Esophagus (tissue), 2 donors: ENCODE results near the gene GLDN. TPM values are rescaled to one million over a fixed set of nuclear protein-coding genes. Genes with fewer than 3 reads are reported as not detected.

Experiments used
- H3K27ac ChIP-seq, 2 donors: one replicate each; pipeline ENCODE4 v1.5.1; 2013; ENCODE audit warnings: low read depth in 2 of 2, mild to moderate bottlenecking in 2 of 2, inconsistent platforms in 1 of 2, low read length in 1 of 2, moderate library complexity in 1 of 2
- H3K27me3 ChIP-seq, 2 donors: one replicate each; pipeline ENCODE4 v1.6.1; 2013; ENCODE audit warnings: low read length in 2 of 2, control low read depth in 1 of 2, mild to moderate bottlenecking in 1 of 2; ENCODE audit not compliant: insufficient read depth in 2 of 2, control insufficient read depth in 1 of 2
- H3K36me3 ChIP-seq, 2 donors: one replicate each; pipeline ENCODE4 v1.6.1; 2013; ENCODE audit warnings: low read length in 1 of 2; ENCODE audit not compliant: control insufficient read depth in 2 of 2, insufficient read depth in 2 of 2
- H3K4me1 ChIP-seq, 2 donors: one replicate each; pipeline ENCODE4 v1.6.1; 2013; ENCODE audit warnings: low read length in 1 of 2; ENCODE audit not compliant: control insufficient read depth in 2 of 2, insufficient read depth in 2 of 2
- H3K4me3 ChIP-seq, 2 donors: one replicate each; pipeline ENCODE4 v1.5.1; 2013; ENCODE audit warnings: low read length in 2 of 2, mild to moderate bottlenecking in 2 of 2, low read depth in 1 of 2, moderate library complexity in 1 of 2
- H3K9me3 ChIP-seq, 2 donors: one replicate each; pipeline ENCODE4 v1.6.1; 2013; ENCODE audit warnings: mild to moderate bottlenecking in 2 of 2, low read depth in 1 of 2, low read length in 1 of 2, moderate library complexity in 1 of 2; ENCODE audit not compliant: control insufficient read depth in 2 of 2, insufficient read depth in 1 of 2
- WGBS, 2 donors: extraction: QIAGEN DNeasy Blood & Tissue Kit; methylation state at CpG; one replicate each; pipeline ENCODE4 v1.1.7; 2013; 5-methylcytosine and 5-hydroxymethylcytosine counted together
- polyA plus RNA-seq, 2 donors: library from polyadenylated mRNA; stranded (reverse); fragments of 200-250 nt; gene quantifications; one replicate each; pipeline ENCODE4 v1.2.3, GENCODE V29; 2013
- donor health status: healthy with polysubstance abuse.
- donor health status: Bipolar disorder and iron deficiency.

Gene GLDN
- polyA plus RNA-seq, 2 donors, result 0.29 to 0.41 TPM

- Histone ChIP-seq H3K36me3 (no peaks in the 10 kb centered on the region), H3K27ac (no peak overlapping the region), H3K4me3 (no peak overlapping the region), H3K27me3 (no peaks in the 10 kb centered on the region), H3K9me3 (no peaks in the 10 kb centered on the region), H3K4me1 (no peaks in the 10 kb centered on the region)
- 17 to 29% methylated on average over 2 of the region's 2 CpGs for WGBS, 2 donors
These were observed 7.4 kb upstream of the GLDN start for GRCh38 chr15:51334011-51334451.

DNA sequence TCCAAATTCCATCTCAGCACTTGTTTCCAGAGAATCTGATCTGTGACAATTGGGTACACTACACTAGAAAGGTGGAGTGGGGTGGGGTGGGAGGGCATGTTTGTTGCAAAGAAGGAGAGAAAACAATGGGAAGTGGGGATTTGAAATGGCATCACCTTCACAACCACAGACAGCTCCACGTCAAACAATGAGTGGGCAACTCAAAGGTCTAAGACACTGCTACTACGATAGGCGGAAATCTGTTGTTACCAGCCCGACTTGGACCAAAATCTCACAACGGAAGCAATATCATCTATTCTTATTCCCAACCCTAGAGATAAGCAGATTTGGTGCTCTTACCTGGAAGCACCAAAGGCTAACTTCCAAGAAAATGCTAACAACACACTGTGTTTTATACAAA lies 6.4 kb upstream of the GLDN start:
- no peak overlapping the region for H3K4me3 ChIP-seq
- H3K36me3 ChIP-seq, result no peaks in the 10 kb centered on the region
- H3K27me3 ChIP-seq, result peaks cover 0 to under 1% of the 10 kb centered on the region in 2 donors
- H3K27ac ChIP-seq, result no peak overlapping the region
- H3K4me1 ChIP-seq, result no peaks in the 10 kb centered on the region
- no peaks in the 10 kb centered on the region for H3K9me3 ChIP-seq
- 85 to 92% methylated on average over 5 of the region's 5 CpGs for whole genome bisulfite sequencing, 2 donors

GRCh38 chr15:51335538-51336410 lies 5.7 kb upstream of the GLDN start:
- Histone ChIP-seq H3K27me3 (peaks cover 0 to 5% of the 10 kb centered on the region in 2 donors), H3K9me3 (no peaks in the 10 kb centered on the region), H3K4me3 (no peak overlapping the region), H3K4me1 (no peaks in the 10 kb centered on the region), H3K36me3 (no peaks in the 10 kb centered on the region), H3K27ac (no peak overlapping the region)
- 78 to 82% methylated on average over 9 of the region's 9 CpGs for WGBS, 2 donors

GRCh38 chr15:51338496-51338895 lies 3.0 kb upstream of the GLDN start, which contains the start of gene CYP19A1:
Gene CYP19A1 (minus strand): TSS chr15:51338596. CDS start chr15:51242912, 95,684 bp downstream.
- H3K27me3 ChIP-seq, result peaks cover 0 to 5% of the 10 kb centered on the region in 2 donors
- H3K4me1 ChIP-seq, result peaks cover 0 to 10% of the 10 kb centered on the region in 2 donors
- no peaks in the 10 kb centered on the region for H3K36me3 ChIP-seq
- 90 to 92% methylated on average over 6 of the region's 6 CpGs for WGBS, 2 donors
- no peak within 1 kb of the TSS for H3K4me3 ChIP-seq
- H3K9me3 ChIP-seq, result peaks cover 0 to 4% of the 10 kb centered on the region in 2 donors
- no peak within 1 kb of the TSS for H3K27ac ChIP-seq

DNA sequence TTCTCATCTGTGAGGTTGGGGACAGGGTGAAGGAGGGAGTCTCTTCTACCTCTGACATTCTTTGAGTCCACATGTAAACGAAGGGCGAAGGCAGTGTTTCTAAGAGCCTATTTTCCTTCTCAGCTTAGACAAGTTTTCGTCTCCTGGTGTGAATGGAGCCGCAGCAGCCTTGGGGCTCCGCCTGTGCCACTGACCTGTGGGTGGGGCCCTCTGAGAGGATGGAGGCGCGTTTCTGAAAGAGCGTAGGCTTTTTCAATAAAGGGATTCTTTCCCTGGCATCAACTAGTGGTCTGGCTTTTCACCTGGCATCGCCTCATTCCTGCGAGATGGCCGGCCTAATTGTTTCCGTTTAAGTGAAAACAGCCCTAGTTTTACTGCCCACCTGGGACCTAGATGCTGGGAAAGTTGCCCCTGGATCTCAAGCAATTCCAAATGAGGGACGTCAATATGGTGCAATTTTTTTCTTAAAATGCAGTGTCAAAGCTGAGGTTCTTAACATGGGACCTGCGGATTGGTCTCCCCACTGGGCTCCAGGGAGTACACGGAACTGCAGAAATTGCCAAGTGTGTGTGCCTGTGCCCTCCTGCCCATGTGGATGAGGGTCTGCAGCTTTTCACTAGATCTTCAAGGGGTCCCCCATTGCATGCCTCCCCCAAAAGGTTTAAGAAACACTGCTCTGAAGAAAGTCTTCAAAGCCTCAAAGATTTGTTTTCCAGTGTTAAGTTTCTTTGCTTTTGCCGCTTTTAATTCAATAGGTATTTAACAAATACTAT lies 958 bp downstream of the GLDN start:
- Histone ChIP-seq H3K9me3 (peaks cover 0 to 4% of the 10 kb centered on the region in 2 donors), H3K4me3 (no peak overlapping the region), H3K36me3 (no peaks in the 10 kb centered on the region), H3K27ac (no peak overlapping the region), H3K27me3 (peaks cover 0 to 5% of the 10 kb centered on the region in 2 donors), H3K4me1 (peaks cover 0 to 10% of the 10 kb centered on the region in 2 donors)
- WGBS, 2 donors, result 53 to 56% methylated on average over 16 of the region's 16 CpGs

GRCh38 chr15:51343466-51343865 lies 2.0 kb downstream of the GLDN start:
- H3K36me3 ChIP-seq, result no peaks in the 10 kb centered on the region
- no peak overlapping the region for H3K27ac ChIP-seq
- no peak overlapping the region for H3K4me3 ChIP-seq
- H3K27me3 ChIP-seq, result peaks cover 0 to 5% of the 10 kb centered on the region in 2 donors
- 96% methylated on average over 4 of the region's 4 CpGs for WGBS, 2 donors
- peaks cover 0 to 10% of the 10 kb centered on the region in 2 donors for H3K4me1 ChIP-seq
- H3K9me3 ChIP-seq, result peaks cover 0 to 4% of the 10 kb centered on the region in 2 donors

DNA sequence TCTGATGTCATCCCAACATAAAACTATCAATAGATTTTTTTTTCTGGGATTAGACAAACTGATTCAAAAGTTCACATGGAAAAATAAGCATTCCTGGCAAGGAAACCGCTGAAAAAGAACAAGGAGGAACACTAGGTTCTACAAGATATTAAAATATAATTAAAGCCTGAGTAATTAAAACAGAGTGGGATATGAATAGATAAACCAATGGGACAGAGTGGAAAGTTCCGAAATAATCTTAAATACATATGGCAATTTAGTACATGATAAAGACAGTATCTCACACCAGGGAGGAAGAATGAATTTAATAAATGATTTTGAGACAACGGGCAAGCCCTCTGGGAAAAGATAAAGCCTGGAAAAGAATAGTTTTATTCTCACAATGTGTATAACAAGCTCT lies 4.7 kb downstream of the GLDN start:
- Histone ChIP-seq H3K27me3 (no peaks in the 10 kb centered on the region), H3K4me1 (peaks cover 0 to 9% of the 10 kb centered on the region in 2 donors), H3K27ac (no peak overlapping the region), H3K4me3 (no peak overlapping the region), H3K36me3 (no peaks in the 10 kb centered on the region), H3K9me3 (peaks cover 0 to 4% of the 10 kb centered on the region in 2 donors)
- 63 to 77% methylated on average over 3 of the region's 3 CpGs for WGBS, 2 donors

DNA sequence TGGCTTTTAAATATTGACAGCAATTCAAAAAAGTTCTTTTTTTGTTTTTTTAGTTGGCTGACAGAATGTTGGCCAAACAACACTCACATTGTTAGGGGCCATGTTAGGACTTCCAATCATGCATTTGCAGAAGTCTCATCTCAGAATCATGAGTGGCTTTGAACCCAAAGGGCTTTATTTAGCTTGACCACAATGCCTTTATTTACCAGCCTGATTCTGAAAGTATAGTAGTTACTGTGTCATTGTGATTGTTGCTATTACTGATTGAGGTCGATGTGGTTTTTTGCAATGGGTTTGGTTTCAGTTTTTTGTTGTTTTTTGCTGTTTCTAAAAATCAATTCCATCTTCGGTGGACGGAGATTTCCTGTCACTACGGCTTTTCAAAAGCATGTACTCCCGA lies 7.2 kb downstream of the GLDN start:
- no peaks in the 10 kb centered on the region for H3K9me3 ChIP-seq
- no peak overlapping the region for H3K4me3 ChIP-seq
- H3K27me3 ChIP-seq, result no peaks in the 10 kb centered on the region
- no peaks in the 10 kb centered on the region for H3K36me3 ChIP-seq
- no peak overlapping the region for H3K27ac ChIP-seq
- WGBS, 2 donors, result 60 to 61% methylated on average over 5 of the region's 5 CpGs
- H3K4me1 ChIP-seq, result no peaks in the 10 kb centered on the region

DNA sequence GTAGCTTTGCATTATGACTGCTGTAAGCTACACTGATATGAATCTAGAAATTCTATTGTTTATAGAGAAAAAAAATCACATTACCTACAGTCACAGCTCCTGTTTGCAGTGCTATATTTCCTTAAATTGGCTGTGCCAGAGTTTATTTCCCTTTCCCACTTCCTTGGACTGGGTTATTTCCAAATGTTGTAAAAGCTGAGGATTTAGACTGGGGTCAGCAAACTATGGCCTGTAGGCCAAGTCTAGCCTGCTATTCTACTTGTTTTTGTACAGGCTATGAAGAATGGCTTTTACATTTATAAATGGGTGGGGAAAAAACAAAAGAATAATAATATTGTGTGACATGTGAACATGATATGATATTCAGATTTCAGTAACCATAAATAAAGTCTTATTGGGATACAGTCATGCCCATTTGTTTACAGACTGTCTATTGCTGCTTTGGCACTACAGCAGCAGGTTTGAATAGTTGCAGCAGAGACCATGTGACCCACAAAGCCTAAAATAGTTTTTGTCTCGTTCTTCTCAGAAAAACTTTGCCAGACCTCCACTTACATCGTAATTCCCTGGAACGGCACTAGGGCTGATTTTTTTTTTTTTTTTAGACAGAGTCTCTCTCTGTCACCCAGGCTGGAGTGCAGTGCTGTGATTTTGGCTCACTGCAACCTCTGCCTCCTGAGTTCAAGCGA lies 7.8 kb downstream of the GLDN start:
- no peak overlapping the region for H3K27ac ChIP-seq
- H3K36me3 ChIP-seq, result no peaks in the 10 kb centered on the region
- no peaks in the 10 kb centered on the region for H3K4me1 ChIP-seq
- no peaks in the 10 kb centered on the region for H3K9me3 ChIP-seq
- WGBS, 2 donors, result 58 to 62% methylated on average over 4 of the region's 4 CpGs
- H3K4me3 ChIP-seq, result no peak overlapping the region
- no peaks in the 10 kb centered on the region for H3K27me3 ChIP-seq
